GM18858 (cell line): ENCODE measurements around the gene NRXN2.
"Not testable (repeated sequence)": the region's sequence is repeated elsewhere in the genome, so short reads cannot be mapped to it uniquely, and the experiment has no call there.

Source experiments
- ATAC-seq: cut with Tn5 transposase; IDR thresholded peaks from one replicate; pipeline ENCODE4 v1.9.1; 2021; ENCODE audit not compliant: unreplicated experiment

The NRXN2 gene

GRCh38 chr11:64569300-64569970, 153.6 kb downstream of the NRXN2 start:
- no peak for ATAC-seq

GRCh38 chr11:64568584-64569140, 154.3 kb downstream of the NRXN2 start:
- ATAC-seq = no peak

GRCh38 chr11:64568041-64568571, 154.9 kb downstream of the NRXN2 start:
- no peak for ATAC-seq

- no peak for ATAC-seq
Observed at GRCh38 chr11:64566915-64567891, 155.8 kb downstream of the NRXN2 start.

- no peak for ATAC-seq
Observed at GRCh38 chr11:64566042-64566914, 156.7 kb downstream of the NRXN2 start.

- no peak for ATAC-seq
Observed at GRCh38 chr11:64564947-64565889, 157.8 kb downstream of the NRXN2 start.

- no peak for ATAC-seq
Observed at GRCh38 chr11:64564419-64564818, 158.6 kb downstream of the NRXN2 start.

GRCh38 chr11:64563966-64564365, 159.0 kb downstream of the NRXN2 start:
- ATAC-seq = no peak

GRCh38 chr11:64562723-64563351, 160.2 kb downstream of the NRXN2 start:
- no peak for ATAC-seq

- ATAC-seq = no peak
Observed at GRCh38 chr11:64561984-64562722, 160.8 kb downstream of the NRXN2 start.

GRCh38 chr11:64561429-64561828, 161.6 kb downstream of the NRXN2 start:
- ATAC-seq = not testable (repeated sequence)

- no peak for ATAC-seq
Observed at GRCh38 chr11:64560941-64561340, 162.1 kb downstream of the NRXN2 start.

GRCh38 chr11:64560139-64560771, 162.7 kb downstream of the NRXN2 start:
- ATAC-seq = no peak

- no peak for ATAC-seq
Observed at GRCh38 chr11:64559351-64560138, 163.5 kb downstream of the NRXN2 start.

GRCh38 chr11:64558869-64559268, 164.1 kb downstream of the NRXN2 start:
- no peak for ATAC-seq

- no peak for ATAC-seq
Observed at GRCh38 chr11:64558065-64558745, 164.8 kb downstream of the NRXN2 start.
